GM12892 (cell line): Measurements from ENCODE around the gene ZNF417.

Experiments used
- POLR2A ChIP-seq: IDR thresholded peaks from 2 replicates; pipeline ENCODE4 v1.6.1; 2011; ENCODE audit warnings: low read depth, low read length, control low read depth
- TAF1 ChIP-seq: IDR thresholded peaks from 2 replicates; pipeline ENCODE4 v1.6.1; 2011; ENCODE audit warnings: low read depth, mild to moderate bottlenecking, control low read depth, low read length, borderline replicate concordance

- TF ChIP-seq POLR2A, result no peak
- TF ChIP-seq TAF1, result no peak
Measured at GRCh38 chr19:57949702-57950101, 33.3 kb upstream of the ZNF417 start.
